WTC11 (cell line): Measurements from ENCODE around the gene STXBP6. TPM values are rescaled to one million over a fixed set of nuclear protein-coding genes. Genes with fewer than 3 reads are reported as not detected.

Experiments used
- ATAC-seq: fragments of 200-7000 bp; cut with Tn5 transposase; 2 replicates; pipeline ENCODE4 v1.10.0; 2021; ENCODE audit warnings: mild to moderate bottlenecking, moderate library complexity
- CTCF ChIA-PET: fragments of 300-600 bp; sonication (Branson Sonifier 250); formaldehyde crosslinking; loops from one replicate; lab custom pipeline; 2021; ENCODE audit warnings: antibody characterized with exemption; lab: Charles Lee
- POLR2A ChIA-PET: fragments of 350-600 bp; sonication (Branson Sonifier 250); formaldehyde crosslinking; loops from one replicate; lab custom pipeline; 2021; ENCODE audit warnings: antibody characterized with exemption; lab: Charles Lee
- DNase-seq: peaks from one replicate; pipeline ENCODE4 v3.0.0; 2021; ENCODE audit warnings: low spot score
- H3K27ac Mint-ChIP-seq: 2 replicates; pipeline ENCODE4 v1.8.0; 2021; ENCODE audit warnings: mixed read lengths
- H3K27me3 Mint-ChIP-seq: 2 replicates; pipeline ENCODE4 v1.8.0; 2021; ENCODE audit warnings: low read depth, mild to moderate bottlenecking, moderate library complexity, mixed read lengths
- H3K36me3 Mint-ChIP-seq: 2 replicates; pipeline ENCODE4 v1.8.0; 2021; ENCODE audit warnings: mixed read lengths
- H3K4me1 Mint-ChIP-seq: 2 replicates; pipeline ENCODE4 v1.8.0; 2022; ENCODE audit warnings: mixed read lengths
- H3K4me3 Mint-ChIP-seq: 2 replicates; pipeline ENCODE4 v1.8.0; 2021; ENCODE audit warnings: mild to moderate bottlenecking, moderate library complexity, mixed read lengths
- H3K9me3 Mint-ChIP-seq: 2 replicates; pipeline ENCODE4 v1.8.0; 2021; ENCODE audit warnings: mixed read lengths
- ARID4B ChIP-seq: sonication (generic); formaldehyde crosslinking; IDR thresholded peaks from 2 replicates; pipeline ENCODE4 v1.8.0; 2023; ENCODE audit warnings: missing genetic modification reagents, mild to moderate bottlenecking, borderline replicate concordance
- ATF1 ChIP-seq: sonication (generic); formaldehyde crosslinking; IDR thresholded peaks from 2 replicates; pipeline ENCODE4 v1.8.1; 2023; ENCODE audit warnings: mild to moderate bottlenecking, moderate library complexity, missing genetic modification reagents
- ATF6 ChIP-seq: sonication (generic); formaldehyde crosslinking; IDR thresholded peaks from 2 replicates; pipeline ENCODE4 v1.8.1; 2023; ENCODE audit warnings: mild to moderate bottlenecking, missing genetic modification reagents
- CREB1 ChIP-seq: sonication (generic); formaldehyde crosslinking; IDR thresholded peaks from 2 replicates; pipeline ENCODE4 v1.8.0; 2023; ENCODE audit warnings: mild to moderate bottlenecking, missing genetic modification reagents
- E2F1 ChIP-seq: sonication (generic); formaldehyde crosslinking; IDR thresholded peaks from 2 replicates; pipeline ENCODE4 v1.8.0; 2022; ENCODE audit warnings: mild to moderate bottlenecking, missing genetic modification reagents
- E2F4 ChIP-seq: sonication (generic); formaldehyde crosslinking; IDR thresholded peaks from 2 replicates; pipeline ENCODE4 v1.8.1; 2022; ENCODE audit warnings: low read depth, mild to moderate bottlenecking, moderate library complexity, missing genetic modification reagents, borderline replicate concordance
- FOXP1 ChIP-seq: sonication (generic); formaldehyde crosslinking; IDR thresholded peaks from 2 replicates; pipeline ENCODE4 v1.8.0; 2022; ENCODE audit warnings: missing genetic modification reagents, mild to moderate bottlenecking, moderate library complexity, borderline replicate concordance
- GTF2I ChIP-seq: fragments of 250-450 bp; sonication (Bioruptor Pico); conservative IDR thresholded peaks from 2 replicates; pipeline ENCODE4 v1.4.0; 2021; ENCODE audit warnings: mild to moderate bottlenecking
- MXD4 ChIP-seq: fragments of 250-450 bp; sonication (Bioruptor Pico); IDR thresholded peaks from 2 replicates; pipeline ENCODE4 v1.8.0; 2021; ENCODE audit warnings: mild to moderate bottlenecking, moderate library complexity, borderline replicate concordance
- MYBL2 ChIP-seq: sonication (generic); formaldehyde crosslinking; IDR thresholded peaks from 2 replicates; pipeline ENCODE4 v1.8.1; 2023; ENCODE audit warnings: mild to moderate bottlenecking, moderate library complexity, missing genetic modification reagents
- NFATC4 ChIP-seq: fragments of 250-450 bp; sonication (Bioruptor Pico); IDR thresholded peaks from 2 replicates; pipeline ENCODE4 v1.9.0; 2021; ENCODE audit warnings: mild to moderate bottlenecking
- NR2C2 ChIP-seq: sonication (generic); formaldehyde crosslinking; IDR thresholded peaks from 2 replicates; pipeline ENCODE4 v1.8.0; 2022; ENCODE audit warnings: mild to moderate bottlenecking, missing genetic modification reagents
- NR3C1 ChIP-seq: sonication (generic); formaldehyde crosslinking; conservative IDR thresholded peaks from 2 replicates; pipeline ENCODE4 v1.8.1; 2023; ENCODE audit warnings: low read depth, mild to moderate bottlenecking, missing genetic modification reagents
- PREB ChIP-seq: sonication (generic); formaldehyde crosslinking; IDR thresholded peaks from 2 replicates; pipeline ENCODE4 v1.8.1; 2022; ENCODE audit warnings: mild to moderate bottlenecking, missing genetic modification reagents, moderate library complexity, borderline replicate concordance
- RELA ChIP-seq: sonication (generic); formaldehyde crosslinking; IDR thresholded peaks from 2 replicates; pipeline ENCODE4 v1.8.1; 2022; ENCODE audit warnings: missing genetic modification reagents, mild to moderate bottlenecking, borderline replicate concordance
- SOX15 ChIP-seq: fragments of 250-450 bp; sonication (Bioruptor Pico); IDR thresholded peaks from 2 replicates; pipeline ENCODE4 v1.9.0; 2021; ENCODE audit warnings: mild to moderate bottlenecking
- SP1 ChIP-seq: sonication (generic); formaldehyde crosslinking; conservative IDR thresholded peaks from 2 replicates; pipeline ENCODE4 v1.8.1; 2022; ENCODE audit warnings: missing genetic modification reagents
- ZBTB43 ChIP-seq: sonication (generic); formaldehyde crosslinking; IDR thresholded peaks from 2 replicates; pipeline ENCODE4 v1.8.1; 2023; ENCODE audit warnings: mild to moderate bottlenecking, missing genetic modification reagents
- ZMAT4 ChIP-seq: fragments of 250-450 bp; sonication (Bioruptor Pico); IDR thresholded peaks from 2 replicates; pipeline ENCODE4 v1.9.0; 2021; ENCODE audit warnings: mild to moderate bottlenecking
- ZNF138 ChIP-seq: sonication (generic); formaldehyde crosslinking; conservative IDR thresholded peaks from 2 replicates; pipeline ENCODE4 v1.8.1; 2022; ENCODE audit warnings: mild to moderate bottlenecking, moderate library complexity, missing genetic modification reagents
- ZNF416 ChIP-seq: fragments of 250-450 bp; sonication (Bioruptor Pico); IDR thresholded peaks from 2 replicates; pipeline ENCODE4 v1.9.0; 2021; ENCODE audit warnings: mild to moderate bottlenecking, inconsistent platforms
- total RNA-seq: library from RNA; stranded (reverse); gene quantifications from 3 replicates; pipeline ENCODE4 v1.2.3, GENCODE V29; 2021

STXBP6 gene
- total RNA-seq, 1 experiment from 2014 or later = 4.2 TPM

- TF ChIP-seq ARID4B (no peak), ATF6 (CRISPR knock-in tag) (no peak), E2F1 (no peak), E2F4 (CRISPR knock-in tag) (no peak), ZNF416 (CRISPR knock-in tag) (no peak), SP1 (CRISPR knock-in tag) (no peak), NR3C1 (CRISPR knock-in tag) (no peak), ZNF138 (CRISPR knock-in tag) (no peak), NFATC4 (CRISPR knock-in tag) (no peak), ATF1 (no peak), RELA (no peak), GTF2I (no peak), ZBTB43 (CRISPR knock-in tag) (no peak)
Measured at GRCh38 chr14:24904533-24904932, 145.4 kb downstream of the STXBP6 start (continued).

GRCh38 chr14:24903337-24903736, 146.6 kb downstream of the STXBP6 start:
- no peak overlapping the region for H3K4me3 Mint-ChIP-seq
- H3K4me1 Mint-ChIP-seq = no peaks in the 10 kb centered on the region
- POLR2A ChIA-PET = no interaction called here
- no peak for ATAC-seq
- no peaks in the 10 kb centered on the region for H3K9me3 Mint-ChIP-seq
- TF ChIP-seq CREB1 (CRISPR knock-in tag) = no peak
- TF ChIP-seq FOXP1 (CRISPR knock-in tag) = no peak
- TF ChIP-seq GTF2I = no peak
- no peak for TF ChIP-seq SOX15 (CRISPR knock-in tag)
- TF ChIP-seq NR2C2 (CRISPR knock-in tag) = no peak
- TF ChIP-seq MYBL2 (CRISPR knock-in tag) = no peak
- no peak for TF ChIP-seq MXD4 (CRISPR knock-in tag)
- TF ChIP-seq PREB (CRISPR knock-in tag) = no peak
- no peak for TF ChIP-seq ZMAT4 (CRISPR knock-in tag)
- TF ChIP-seq, all 79 proteins: peak for 0
- H3K27ac Mint-ChIP-seq = no peak overlapping the region
- no peaks in the 10 kb centered on the region for H3K27me3 Mint-ChIP-seq
- DNase-seq = no peak
- CTCF ChIA-PET = no interaction called here
- H3K36me3 Mint-ChIP-seq = no peaks in the 10 kb centered on the region
